ENCODE measurements around the gene MIX23.

DNA sequence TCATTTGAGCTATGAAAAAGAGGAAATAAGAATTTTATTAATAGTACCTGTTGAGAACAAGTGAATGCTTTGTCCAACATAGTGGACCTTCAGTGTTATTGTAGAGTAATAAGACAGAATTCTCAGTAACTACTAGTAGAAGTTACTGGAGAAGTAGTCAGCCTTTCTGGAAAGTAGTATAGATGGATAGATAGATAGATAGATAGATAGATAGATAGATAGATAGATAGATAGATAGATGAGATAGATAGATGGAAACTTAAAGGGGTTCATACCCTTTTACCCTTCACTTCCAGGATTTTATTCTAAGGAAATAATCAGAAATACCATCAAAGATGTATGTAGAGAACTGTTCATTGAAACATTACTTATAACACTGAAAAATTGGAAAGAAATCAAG, 6.2 kb upstream of the MIX23 start:
- TF ChIP-seq POLR2A (IDR thresholded peaks at IDR 0.05) = no peak
- TF ChIP-seq, protein P1, sequence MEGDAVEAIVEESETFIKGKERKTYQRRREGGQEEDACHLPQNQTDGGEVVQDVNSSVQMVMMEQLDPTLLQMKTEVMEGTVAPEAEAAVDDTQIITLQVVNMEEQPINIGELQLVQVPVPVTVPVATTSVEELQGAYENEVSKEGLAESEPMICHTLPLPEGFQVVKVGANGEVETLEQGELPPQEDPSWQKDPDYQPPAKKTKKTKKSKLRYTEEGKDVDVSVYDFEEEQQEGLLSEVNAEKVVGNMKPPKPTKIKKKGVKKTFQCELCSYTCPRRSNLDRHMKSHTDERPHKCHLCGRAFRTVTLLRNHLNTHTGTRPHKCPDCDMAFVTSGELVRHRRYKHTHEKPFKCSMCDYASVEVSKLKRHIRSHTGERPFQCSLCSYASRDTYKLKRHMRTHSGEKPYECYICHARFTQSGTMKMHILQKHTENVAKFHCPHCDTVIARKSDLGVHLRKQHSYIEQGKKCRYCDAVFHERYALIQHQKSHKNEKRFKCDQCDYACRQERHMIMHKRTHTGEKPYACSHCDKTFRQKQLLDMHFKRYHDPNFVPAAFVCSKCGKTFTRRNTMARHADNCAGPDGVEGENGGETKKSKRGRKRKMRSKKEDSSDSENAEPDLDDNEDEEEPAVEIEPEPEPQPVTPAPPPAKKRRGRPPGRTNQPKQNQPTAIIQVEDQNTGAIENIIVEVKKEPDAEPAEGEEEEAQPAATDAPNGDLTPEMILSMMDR (IDR thresholded peaks at IDR 0.05) = no peak
